WTC11 (cell line): ENCODE measurements around the gene RPL35.

Experiments used
- ATF1 ChIP-seq: sonication (generic); formaldehyde crosslinking; IDR thresholded peaks from 2 replicates; pipeline ENCODE4 v1.8.1; 2023; ENCODE audit warnings: mild to moderate bottlenecking, moderate library complexity, missing genetic modification reagents
- ATF3 ChIP-seq: sonication (generic); formaldehyde crosslinking; conservative IDR thresholded peaks from 2 replicates; pipeline ENCODE4 v1.8.1; 2022; ENCODE audit warnings: mild to moderate bottlenecking, missing genetic modification reagents
- CTCF ChIP-seq: fragments of 200-600 bp; IDR thresholded peaks from 2 replicates; pipeline ENCODE4 v1.8.0; 2022; ENCODE audit warnings: antibody characterized with exemption
- FOXK1 ChIP-seq: sonication (generic); formaldehyde crosslinking; IDR thresholded peaks from 2 replicates; pipeline ENCODE4 v1.8.0; 2022; ENCODE audit warnings: mild to moderate bottlenecking, moderate library complexity, missing genetic modification reagents
- FOXP4 ChIP-seq: sonication (generic); formaldehyde crosslinking; IDR thresholded peaks from 2 replicates; pipeline ENCODE4 v1.8.0; 2022; ENCODE audit warnings: mild to moderate bottlenecking, missing genetic modification reagents
- ZMAT4 ChIP-seq: fragments of 250-450 bp; sonication (Bioruptor Pico); IDR thresholded peaks from 2 replicates; pipeline ENCODE4 v1.9.0; 2021; ENCODE audit warnings: mild to moderate bottlenecking
- TF ChIP-seq, protein P1 (sequence below): sonication (generic); formaldehyde crosslinking; IDR thresholded peaks from 2 replicates; pipeline ENCODE4 v1.8.0; 2023; ENCODE audit warnings: missing genetic modification reagents, mild to moderate bottlenecking, borderline replicate concordance

GRCh38 chr9:124852829-124853531 lies 8.8 kb downstream of the RPL35 start, which contains the start of gene WDR38:
- TF ChIP-seq CTCF: peak; percentile 97
- TF ChIP-seq, protein P1, sequence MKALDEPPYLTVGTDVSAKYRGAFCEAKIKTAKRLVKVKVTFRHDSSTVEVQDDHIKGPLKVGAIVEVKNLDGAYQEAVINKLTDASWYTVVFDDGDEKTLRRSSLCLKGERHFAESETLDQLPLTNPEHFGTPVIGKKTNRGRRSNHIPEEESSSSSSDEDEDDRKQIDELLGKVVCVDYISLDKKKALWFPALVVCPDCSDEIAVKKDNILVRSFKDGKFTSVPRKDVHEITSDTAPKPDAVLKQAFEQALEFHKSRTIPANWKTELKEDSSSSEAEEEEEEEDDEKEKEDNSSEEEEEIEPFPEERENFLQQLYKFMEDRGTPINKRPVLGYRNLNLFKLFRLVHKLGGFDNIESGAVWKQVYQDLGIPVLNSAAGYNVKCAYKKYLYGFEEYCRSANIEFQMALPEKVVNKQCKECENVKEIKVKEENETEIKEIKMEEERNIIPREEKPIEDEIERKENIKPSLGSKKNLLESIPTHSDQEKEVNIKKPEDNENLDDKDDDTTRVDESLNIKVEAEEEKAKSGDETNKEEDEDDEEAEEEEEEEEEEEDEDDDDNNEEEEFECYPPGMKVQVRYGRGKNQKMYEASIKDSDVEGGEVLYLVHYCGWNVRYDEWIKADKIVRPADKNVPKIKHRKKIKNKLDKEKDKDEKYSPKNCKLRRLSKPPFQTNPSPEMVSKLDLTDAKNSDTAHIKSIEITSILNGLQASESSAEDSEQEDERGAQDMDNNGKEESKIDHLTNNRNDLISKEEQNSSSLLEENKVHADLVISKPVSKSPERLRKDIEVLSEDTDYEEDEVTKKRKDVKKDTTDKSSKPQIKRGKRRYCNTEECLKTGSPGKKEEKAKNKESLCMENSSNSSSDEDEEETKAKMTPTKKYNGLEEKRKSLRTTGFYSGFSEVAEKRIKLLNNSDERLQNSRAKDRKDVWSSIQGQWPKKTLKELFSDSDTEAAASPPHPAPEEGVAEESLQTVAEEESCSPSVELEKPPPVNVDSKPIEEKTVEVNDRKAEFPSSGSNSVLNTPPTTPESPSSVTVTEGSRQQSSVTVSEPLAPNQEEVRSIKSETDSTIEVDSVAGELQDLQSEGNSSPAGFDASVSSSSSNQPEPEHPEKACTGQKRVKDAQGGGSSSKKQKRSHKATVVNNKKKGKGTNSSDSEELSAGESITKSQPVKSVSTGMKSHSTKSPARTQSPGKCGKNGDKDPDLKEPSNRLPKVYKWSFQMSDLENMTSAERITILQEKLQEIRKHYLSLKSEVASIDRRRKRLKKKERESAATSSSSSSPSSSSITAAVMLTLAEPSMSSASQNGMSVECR (CRISPR knock-in tag): no peak
- TF ChIP-seq ZMAT4 (CRISPR knock-in tag): no peak
- no peak; the same call in none of the 2 replicates for TF ChIP-seq FOXP4 (CRISPR knock-in tag)
- no peak for TF ChIP-seq ATF3 (CRISPR knock-in tag)
- no peak for TF ChIP-seq FOXK1
- no peak for TF ChIP-seq ATF1 (CRISPR knock-in tag)
